Loucy (cell line): ENCODE measurements around the gene THBS1.

Source experiments
- EZH2phosphoT487 ChIP-seq: fragments of 200-600 bp; IDR thresholded peaks from 2 replicates; pipeline ENCODE4 v1.6.1; 2018; ENCODE audit warnings: antibody characterized with exemption, mild to moderate bottlenecking, moderate library complexity, borderline replicate concordance
- TF ChIP-seq, protein P1 (sequence below): fragments of 200-600 bp; sonication (generic); conservative IDR thresholded peaks from 2 replicates; pipeline ENCODE4 v1.5.1; 2014; ENCODE audit warnings: mild to moderate bottlenecking, antibody characterized with exemption, low read length

DNA sequence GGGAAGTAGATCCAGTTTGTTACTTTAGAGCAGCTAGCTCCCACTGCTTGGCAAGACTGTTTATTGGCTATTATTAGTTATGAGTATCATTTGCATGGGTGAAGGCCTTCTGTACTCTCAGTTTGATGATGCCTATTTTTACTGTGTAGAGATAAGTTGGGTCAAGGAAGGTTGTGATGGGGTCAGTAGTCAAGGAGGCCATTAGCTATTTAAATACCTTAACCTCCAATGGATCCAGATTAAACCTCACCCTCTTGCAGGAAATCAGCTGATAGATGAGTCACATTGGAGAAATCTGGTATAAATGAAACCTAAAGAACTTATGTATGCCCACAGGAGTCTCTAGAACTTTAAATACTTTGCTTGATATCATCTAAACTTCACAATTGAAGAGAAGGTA lies 45.0 kb downstream of the THBS1 start:
- TF ChIP-seq, protein P1, sequence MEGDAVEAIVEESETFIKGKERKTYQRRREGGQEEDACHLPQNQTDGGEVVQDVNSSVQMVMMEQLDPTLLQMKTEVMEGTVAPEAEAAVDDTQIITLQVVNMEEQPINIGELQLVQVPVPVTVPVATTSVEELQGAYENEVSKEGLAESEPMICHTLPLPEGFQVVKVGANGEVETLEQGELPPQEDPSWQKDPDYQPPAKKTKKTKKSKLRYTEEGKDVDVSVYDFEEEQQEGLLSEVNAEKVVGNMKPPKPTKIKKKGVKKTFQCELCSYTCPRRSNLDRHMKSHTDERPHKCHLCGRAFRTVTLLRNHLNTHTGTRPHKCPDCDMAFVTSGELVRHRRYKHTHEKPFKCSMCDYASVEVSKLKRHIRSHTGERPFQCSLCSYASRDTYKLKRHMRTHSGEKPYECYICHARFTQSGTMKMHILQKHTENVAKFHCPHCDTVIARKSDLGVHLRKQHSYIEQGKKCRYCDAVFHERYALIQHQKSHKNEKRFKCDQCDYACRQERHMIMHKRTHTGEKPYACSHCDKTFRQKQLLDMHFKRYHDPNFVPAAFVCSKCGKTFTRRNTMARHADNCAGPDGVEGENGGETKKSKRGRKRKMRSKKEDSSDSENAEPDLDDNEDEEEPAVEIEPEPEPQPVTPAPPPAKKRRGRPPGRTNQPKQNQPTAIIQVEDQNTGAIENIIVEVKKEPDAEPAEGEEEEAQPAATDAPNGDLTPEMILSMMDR: no peak
- TF ChIP-seq EZH2phosphoT487: no peak
